ENCODE data around the gene EML1.

The EML1 gene

DNA sequence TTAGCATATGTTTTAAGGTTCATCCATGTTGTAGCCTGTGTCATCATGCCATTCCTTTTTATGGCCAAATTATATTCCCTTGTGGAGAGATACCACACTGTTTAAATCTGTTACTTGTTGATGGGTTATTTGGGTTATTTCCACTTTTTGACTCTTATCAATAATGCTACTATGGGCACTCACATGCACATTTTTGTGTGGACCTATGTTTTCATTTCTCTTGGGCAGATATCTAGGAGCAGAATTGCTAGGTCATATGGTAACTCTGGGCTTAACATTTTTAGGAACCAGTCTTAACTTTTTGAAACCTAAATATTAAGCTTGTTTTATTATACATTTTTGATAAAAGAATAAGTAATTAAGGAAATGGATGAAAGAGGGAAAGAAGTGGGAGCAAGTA is 4.0 kb downstream of the EML1 start:
- no peak for TF ChIP-seq Cebpa-rat (IDR thresholded peaks at IDR 0.05)
- Histone ChIP-seq H3K9ac (no peak overlapping the region), H3K9me3 (replicated peaks in 1 of 11) (peaks cover 8 to 12% (median 10%) of the 10 kb centered on the region in 11 experiments; a peak in 17 of 22 replicates), H3K4me1 (peaks cover 4 to 14% (median 6%) of the 10 kb centered on the region in 10 experiments; a peak in 16 of 20 replicates), H3K36me3 (no peaks in the 10 kb centered on the region), H3K4me3 (no peak overlapping the region), H4K20me1 (no peaks in the 10 kb centered on the region; a peak in 1 of 22 replicates), H3K27ac (no peak overlapping the region), H3K27me3 (peaks cover 34 to 58% (median 49%) of the 10 kb centered on the region in 11 experiments), H3K4me2 (no peak overlapping the region)

DNA sequence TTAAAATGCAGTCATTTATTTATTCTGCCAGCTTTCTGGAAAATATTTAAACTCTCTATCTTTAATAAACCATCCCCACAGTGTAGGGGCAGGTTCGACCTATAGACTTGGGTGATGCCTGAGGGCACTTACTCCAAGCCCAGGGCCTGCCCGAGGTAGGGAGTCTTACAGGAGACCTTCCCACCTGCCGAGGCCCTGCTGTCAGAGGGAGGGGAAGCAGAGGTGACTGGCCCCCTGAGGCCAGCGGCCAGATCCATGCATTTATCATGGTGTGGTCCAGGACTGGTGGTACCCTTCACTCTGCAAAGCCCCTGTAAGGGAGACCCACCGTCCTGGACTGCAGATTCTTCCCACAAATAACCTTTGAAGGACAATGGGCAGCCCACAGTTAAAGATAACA is 7.6 kb downstream of the EML1 start:
- Histone ChIP-seq H3K36me3 (no peaks in the 10 kb centered on the region), H3K4me1 (no peaks in the 10 kb centered on the region), H3K27me3 (peaks cover 7 to 26% (median 22%) of the 10 kb centered on the region in 11 experiments), H3K9me3 (replicated peaks in 1 of 11) (peaks cover 8 to 12% (median 10%) of the 10 kb centered on the region in 11 experiments; a peak in 17 of 22 replicates), H3K27ac (no peak overlapping the region), H4K20me1 (no peaks in the 10 kb centered on the region), H3K4me2 (no peak overlapping the region), H3K4me3 (no peak overlapping the region), H3K9ac (no peak overlapping the region)
- no peak for TF ChIP-seq Cebpa-rat (IDR thresholded peaks at IDR 0.05)

- no peak for TF ChIP-seq Cebpa-rat (IDR thresholded peaks at IDR 0.05)
- 0 out of 22 replicates have a peak, but pooled peaks cover 0 to 2% (median 0%) of the 10 kb centered on the region in 11 experiments for H4K20me1 ChIP-seq
- H3K36me3 ChIP-seq: no peaks in the 10 kb centered on the region
- peaks cover 0 to 13% (median 5%) of the 10 kb centered on the region in 11 experiments; a peak in 14 of 22 replicates for H3K27me3 ChIP-seq
- no peak overlapping the region for H3K27ac ChIP-seq
- no peak overlapping the region for H3K9ac ChIP-seq
- H3K4me2 ChIP-seq: no peak overlapping the region
- H3K9me3 ChIP-seq (replicated peaks in 1 of 11): peaks cover 3 to 5% (median 4%) of the 10 kb centered on the region in 11 experiments; a peak in 17 of 22 replicates
- peaks cover 3 to 10% (median 8%) of the 10 kb centered on the region in 10 experiments for H3K4me1 ChIP-seq
- no peak overlapping the region for H3K4me3 ChIP-seq
These were observed 9.3 kb downstream of the EML1 start for GRCh38 chr14:99802301-99803105.

GRCh38 chr14:99803106-99803775 is 10.0 kb downstream of the EML1 start:
- peaks cover 0 to 10% (median 0%) of the 10 kb centered on the region in 11 experiments; a peak in 5 of 22 replicates for H3K27me3 ChIP-seq
- no peak for TF ChIP-seq Cebpa-rat (IDR thresholded peaks at IDR 0.05)
- H3K36me3 ChIP-seq: no peaks in the 10 kb centered on the region
- H3K9ac ChIP-seq: no peak overlapping the region
- H3K9me3 ChIP-seq (replicated peaks in 1 of 11): no peaks in the 10 kb centered on the region
- no peak overlapping the region for H3K4me3 ChIP-seq
- H3K4me2 ChIP-seq: no peak overlapping the region
- H3K4me1 ChIP-seq: peaks cover 10 to 18% (median 15%) of the 10 kb centered on the region in 10 experiments
- no peak overlapping the region for H3K27ac ChIP-seq
- peaks cover 0 to 6% (median 0%) of the 10 kb centered on the region in 11 experiments; a peak in 1 of 22 replicates for H4K20me1 ChIP-seq

GRCh38 chr14:99803803-99804202 is 10.6 kb downstream of the EML1 start:
- H3K9ac ChIP-seq: no peak overlapping the region
- no peak overlapping the region for H3K4me3 ChIP-seq
- no peak overlapping the region for H3K27ac ChIP-seq
- TF ChIP-seq Cebpa-rat (IDR thresholded peaks at IDR 0.05): no peak
- no peaks in the 10 kb centered on the region for H3K36me3 ChIP-seq
- H4K20me1 ChIP-seq: peaks cover 0 to 6% (median 0%) of the 10 kb centered on the region in 11 experiments; a peak in 1 of 22 replicates
- peaks cover 0 to 10% (median 0%) of the 10 kb centered on the region in 11 experiments; a peak in 4 of 22 replicates for H3K27me3 ChIP-seq
- peaks cover 11 to 23% (median 21%) of the 10 kb centered on the region in 10 experiments for H3K4me1 ChIP-seq
- no peaks in the 10 kb centered on the region for H3K9me3 ChIP-seq (replicated peaks in 1 of 11)
- no peak overlapping the region for H3K4me2 ChIP-seq

DNA sequence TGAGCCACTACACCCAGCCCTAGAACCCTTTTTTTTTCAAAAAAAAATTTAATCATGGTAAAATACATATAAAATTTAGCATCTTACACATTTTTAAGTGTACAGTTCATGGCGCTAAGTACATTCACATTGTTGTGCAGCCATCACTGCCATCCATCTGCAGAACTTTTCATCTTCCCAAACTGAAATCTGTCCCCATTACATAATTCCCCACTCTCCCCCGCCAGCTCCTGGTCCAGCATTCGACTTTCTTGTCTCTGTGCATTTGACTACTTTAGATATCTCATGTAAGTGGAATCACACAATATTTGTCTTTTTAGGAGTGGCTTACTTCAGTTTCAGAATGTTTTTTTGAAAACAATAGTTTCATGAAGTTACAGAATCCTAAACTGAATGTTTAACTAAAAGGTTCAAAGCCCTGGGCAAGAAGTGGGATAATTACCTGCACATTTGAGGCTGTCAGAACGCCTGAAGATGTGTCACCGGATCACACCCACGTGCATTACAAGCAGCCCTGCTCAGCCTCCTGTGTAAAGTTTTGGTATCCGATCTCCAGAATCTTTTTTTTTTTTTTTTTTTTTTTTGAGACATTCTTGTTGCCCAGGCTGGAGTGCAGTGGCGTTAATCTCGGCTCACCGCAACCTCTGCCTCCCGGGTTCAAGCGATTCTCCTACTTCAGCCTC is 12.7 kb downstream of the EML1 start:
- Histone ChIP-seq H3K9ac (no peak overlapping the region), H3K4me1 (peaks cover 28 to 41% (median 39%) of the 10 kb centered on the region in 10 experiments), H3K27me3 (peaks cover 0 to 10% (median 0%) of the 10 kb centered on the region in 11 experiments; a peak in 4 of 22 replicates), H3K27ac (no peak overlapping the region), H3K4me2 (no peak overlapping the region), H4K20me1 (peaks cover 0 to 6% (median 0%) of the 10 kb centered on the region in 11 experiments; a peak in 1 of 22 replicates), H3K36me3 (no peaks in the 10 kb centered on the region), H3K9me3 (replicated peaks in 1 of 11) (no peaks in the 10 kb centered on the region), H3K4me3 (no peak overlapping the region)
- no peak for TF ChIP-seq Cebpa-rat (IDR thresholded peaks at IDR 0.05)

DNA sequence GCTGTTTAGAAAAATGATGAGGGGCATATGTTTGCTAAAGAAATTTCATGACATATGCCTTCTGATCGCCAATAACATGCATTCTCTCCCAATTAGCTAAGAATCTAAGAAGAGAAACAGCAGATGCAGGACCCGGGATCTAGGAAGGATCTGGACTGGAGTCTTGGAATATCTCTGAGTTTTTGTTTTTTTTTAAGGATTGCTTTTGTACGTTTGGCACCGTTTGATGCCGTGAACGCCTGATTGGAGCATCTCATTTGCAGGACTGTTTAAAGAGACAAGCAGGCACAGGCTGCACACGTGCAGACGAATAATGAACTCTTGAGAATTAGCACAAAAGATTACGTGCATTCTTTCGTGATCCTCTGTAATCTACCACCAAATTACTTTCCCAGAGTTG is 13.6 kb downstream of the EML1 start:
- Histone ChIP-seq H3K36me3 (no peaks in the 10 kb centered on the region), H3K9ac (no peak overlapping the region), H3K9me3 (replicated peaks in 1 of 11) (no peaks in the 10 kb centered on the region), H3K4me1 (peaks cover 28 to 41% (median 39%) of the 10 kb centered on the region in 10 experiments), H3K27ac (peak overlapping the region in 1 of 11 experiments; percentile 61; a peak in 1 of 22 replicates), H4K20me1 (peaks cover 0 to 6% (median 0%) of the 10 kb centered on the region in 11 experiments; a peak in 1 of 22 replicates), H3K27me3 (peaks cover 0 to 10% (median 0%) of the 10 kb centered on the region in 11 experiments; a peak in 4 of 22 replicates), H3K4me3 (no peak overlapping the region), H3K4me2 (peak overlapping the region in 9 of 11 experiments; percentile 64 to 90 (median 81); a peak in 16 of 22 replicates)
- no peak for TF ChIP-seq Cebpa-rat (IDR thresholded peaks at IDR 0.05)

DNA sequence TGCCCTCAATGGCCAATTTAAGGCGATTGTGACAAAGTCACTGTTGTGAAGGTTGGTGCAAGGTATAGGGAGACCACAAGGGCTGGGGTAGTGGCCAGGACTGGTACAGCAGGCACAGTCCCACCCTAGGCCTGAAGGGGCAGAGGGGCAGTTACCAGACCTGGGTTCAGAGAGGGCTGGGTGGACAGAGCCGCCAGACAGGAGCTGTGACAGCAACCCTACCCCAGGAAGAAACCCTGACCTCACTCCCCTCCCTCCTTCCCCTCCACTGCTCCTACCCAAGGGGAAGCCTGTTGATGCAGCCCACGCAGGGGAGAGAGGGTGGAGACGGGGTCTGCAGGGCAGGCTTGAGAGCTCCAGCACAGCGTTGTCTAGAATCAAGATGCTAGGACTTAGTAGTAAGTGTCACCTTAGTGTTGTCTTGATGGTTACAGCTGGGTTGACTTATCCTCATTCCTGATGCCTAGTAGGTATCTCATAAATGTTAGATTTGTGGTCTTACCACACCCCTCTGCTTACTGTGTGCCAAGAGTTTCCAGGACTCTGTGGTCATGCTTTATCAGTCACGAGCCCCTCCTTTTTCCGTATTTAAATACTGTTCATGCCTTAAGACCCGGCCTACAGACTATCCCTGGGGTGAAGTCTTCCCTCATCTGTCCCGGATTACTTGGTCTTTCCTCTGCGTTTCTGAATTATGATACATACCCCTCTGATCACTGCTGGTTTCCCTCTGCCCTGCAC is 14.4 kb downstream of the EML1 start:
- H3K4me3 ChIP-seq: no peak overlapping the region; a peak in 1 of 20 replicates
- H3K9me3 ChIP-seq (replicated peaks in 1 of 11): no peaks in the 10 kb centered on the region
- H3K4me2 ChIP-seq: peak overlapping the region; percentile 57 to 90 (median 78)
- TF ChIP-seq Cebpa-rat (IDR thresholded peaks at IDR 0.05): peak in 3 of 11 experiments; percentile 15 to 51 (median 22); a peak in 1 of 22 replicates
- peaks cover 28 to 41% (median 39%) of the 10 kb centered on the region in 10 experiments for H3K4me1 ChIP-seq
- peaks cover 0 to 6% (median 0%) of the 10 kb centered on the region in 11 experiments; a peak in 1 of 22 replicates for H4K20me1 ChIP-seq
- peak overlapping the region in 8 of 11 experiments; percentile 4 to 70 (median 46); a peak in 7 of 22 replicates for H3K9ac ChIP-seq
- H3K27ac ChIP-seq: peak overlapping the region in 8 of 11 experiments; percentile 33 to 67 (median 54); a peak in 12 of 22 replicates
- H3K36me3 ChIP-seq: no peaks in the 10 kb centered on the region
- H3K27me3 ChIP-seq: peaks cover 0 to 13% (median 0%) of the 10 kb centered on the region in 11 experiments; a peak in 5 of 22 replicates
